OCI-LY1 (cell line): ENCODE results near the gene TTLL5.

Experiments
- H2AFZ ChIP-seq: fragments of 200-600 bp; sonication (generic), shearing (Covaris generic); 2 replicates; pipeline ENCODE4 v1.6.0; 2014; ENCODE audit warnings: antibody characterized with exemption, mild to moderate bottlenecking, low read length
- H3F3A ChIP-seq: fragments of 200-600 bp; sonication (generic), shearing (Covaris generic); 2 replicates; pipeline ENCODE4 v1.6.0; 2014; ENCODE audit warnings: mild to moderate bottlenecking, antibody characterized with exemption, low read length, moderate library complexity; ENCODE audit not compliant: insufficient read depth
- H3K27ac ChIP-seq: fragments of 200-600 bp; sonication (generic); 2 replicates; pipeline ENCODE4 v1.5.1; 2014; ENCODE audit warnings: low read length, mixed run types, mild to moderate bottlenecking, low read depth; ENCODE audit not compliant: poor library complexity, severe bottlenecking
- H3K27me3 ChIP-seq: fragments of 200-600 bp; sonication (generic); 2 replicates; pipeline ENCODE4 v1.6.0; 2014; ENCODE audit warnings: antibody characterized with exemption, mild to moderate bottlenecking, low read length, moderate library complexity; ENCODE audit not compliant: insufficient read depth
- H3K36me3 ChIP-seq: fragments of 200-600 bp; sonication (generic); 2 replicates; pipeline ENCODE4 v1.6.1; 2014; ENCODE audit warnings: mild to moderate bottlenecking, antibody characterized with exemption, low read length, moderate library complexity, mixed read lengths; ENCODE audit not compliant: insufficient read depth
- H3K4me1 ChIP-seq: fragments of 200-600 bp; sonication (generic); 2 replicates; pipeline ENCODE4 v1.5.1; 2014; ENCODE audit warnings: mild to moderate bottlenecking, low read length, moderate library complexity; ENCODE audit not compliant: insufficient read depth, severe bottlenecking
- H3K4me2 ChIP-seq: fragments of 200-600 bp; sonication (generic), shearing (Covaris generic); 2 replicates; pipeline ENCODE4 v1.6.1; 2014; ENCODE audit warnings: low read length
- H3K4me3 ChIP-seq: fragments of 200-600 bp; sonication (generic); 2 replicates; pipeline ENCODE4 v1.5.1; 2014; ENCODE audit warnings: low read length, low read depth, mild to moderate bottlenecking, mixed read lengths; ENCODE audit not compliant: poor library complexity, severe bottlenecking
- H3K79me2 ChIP-seq: fragments of 200-600 bp; shearing (Covaris generic); 2 replicates; pipeline ENCODE4 v1.6.1; 2016; ENCODE audit warnings: mixed run types, low read length, mixed read lengths; ENCODE audit not compliant: insufficient read depth
- H3K9ac ChIP-seq: fragments of 200-600 bp; sonication (generic), shearing (Covaris generic); 2 replicates; pipeline ENCODE4 v1.6.1; 2014; ENCODE audit warnings: mild to moderate bottlenecking, low read length, mixed read lengths
- H3K9me2 ChIP-seq: fragments of 200-600 bp; sonication (generic), shearing (Covaris generic); 2 replicates; pipeline ENCODE4 v1.6.1; 2014; ENCODE audit warnings: low read depth, mild to moderate bottlenecking, low read length, mixed read lengths
- H3K9me3 ChIP-seq: fragments of 200-600 bp; shearing (Covaris generic); 2 replicates; pipeline ENCODE4 v1.6.1; 2014; ENCODE audit warnings: low read length, mixed read lengths
- H4K20me1 ChIP-seq: fragments of 200-600 bp; sonication (generic), shearing (Covaris generic); 2 replicates; pipeline ENCODE4 v1.6.0; 2016; ENCODE audit warnings: mild to moderate bottlenecking, low read length; ENCODE audit not compliant: insufficient read depth
- EZH2 ChIP-seq: fragments of 200-600 bp; sonication (generic), shearing (Covaris generic); IDR thresholded peaks from 2 replicates; pipeline ENCODE4 v1.8.0; 2017; ENCODE audit warnings: borderline replicate concordance, mixed run types, mild to moderate bottlenecking, antibody characterized with exemption, low read length, moderate library complexity, mixed read lengths
- TF ChIP-seq, protein P1 (sequence below): fragments of 200-600 bp; sonication (generic), shearing (Covaris generic); IDR thresholded peaks from 2 replicates; pipeline ENCODE4 v1.5.1; 2017; ENCODE audit warnings: mild to moderate bottlenecking, antibody characterized with exemption, low read length, moderate library complexity, mixed read lengths

The TTLL5 gene

DNA sequence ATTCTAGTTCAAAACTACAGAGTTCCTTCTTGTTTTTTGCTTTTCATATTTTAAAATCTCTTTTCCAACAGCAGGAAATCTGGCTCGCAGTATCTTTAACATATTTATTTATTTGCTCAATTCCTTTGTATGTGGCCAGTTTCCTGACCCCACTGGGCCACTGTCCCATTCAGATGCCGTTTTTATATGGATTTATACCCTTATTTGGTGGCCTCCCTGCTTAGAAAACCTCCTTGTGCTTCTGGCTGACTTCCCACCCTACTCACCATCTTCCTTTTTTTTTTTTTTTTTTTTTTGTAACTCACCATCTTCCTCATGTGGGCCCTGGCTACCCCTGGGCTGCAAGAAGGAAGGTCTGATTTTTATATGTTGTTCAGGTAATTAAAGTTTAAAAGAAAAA lies 53.9 kb downstream of the TTLL5 start:
- no peaks in the 10 kb centered on the region for H4K20me1 ChIP-seq
- TF ChIP-seq EZH2 = no peak
- TF ChIP-seq, protein P1, sequence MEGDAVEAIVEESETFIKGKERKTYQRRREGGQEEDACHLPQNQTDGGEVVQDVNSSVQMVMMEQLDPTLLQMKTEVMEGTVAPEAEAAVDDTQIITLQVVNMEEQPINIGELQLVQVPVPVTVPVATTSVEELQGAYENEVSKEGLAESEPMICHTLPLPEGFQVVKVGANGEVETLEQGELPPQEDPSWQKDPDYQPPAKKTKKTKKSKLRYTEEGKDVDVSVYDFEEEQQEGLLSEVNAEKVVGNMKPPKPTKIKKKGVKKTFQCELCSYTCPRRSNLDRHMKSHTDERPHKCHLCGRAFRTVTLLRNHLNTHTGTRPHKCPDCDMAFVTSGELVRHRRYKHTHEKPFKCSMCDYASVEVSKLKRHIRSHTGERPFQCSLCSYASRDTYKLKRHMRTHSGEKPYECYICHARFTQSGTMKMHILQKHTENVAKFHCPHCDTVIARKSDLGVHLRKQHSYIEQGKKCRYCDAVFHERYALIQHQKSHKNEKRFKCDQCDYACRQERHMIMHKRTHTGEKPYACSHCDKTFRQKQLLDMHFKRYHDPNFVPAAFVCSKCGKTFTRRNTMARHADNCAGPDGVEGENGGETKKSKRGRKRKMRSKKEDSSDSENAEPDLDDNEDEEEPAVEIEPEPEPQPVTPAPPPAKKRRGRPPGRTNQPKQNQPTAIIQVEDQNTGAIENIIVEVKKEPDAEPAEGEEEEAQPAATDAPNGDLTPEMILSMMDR = no peak
- H3K9me2 ChIP-seq = no peaks in the 10 kb centered on the region
- H3K4me2 ChIP-seq = no peak overlapping the region
- no peak overlapping the region for H3K27ac ChIP-seq
- no peaks in the 10 kb centered on the region for H3K4me1 ChIP-seq
- H3K79me2 ChIP-seq = no peaks in the 10 kb centered on the region
- peaks cover 13% of the 10 kb centered on the region; the same call in 1 of the 2 replicates for H3K36me3 ChIP-seq
- no peak overlapping the region for H3K4me3 ChIP-seq
- no peaks in the 10 kb centered on the region for H3K9me3 ChIP-seq
- H3K27me3 ChIP-seq = no peaks in the 10 kb centered on the region
- no peaks in the 10 kb centered on the region for H3F3A ChIP-seq
- no peak overlapping the region for H3K9ac ChIP-seq
- no peak overlapping the region for H2AFZ ChIP-seq

DNA sequence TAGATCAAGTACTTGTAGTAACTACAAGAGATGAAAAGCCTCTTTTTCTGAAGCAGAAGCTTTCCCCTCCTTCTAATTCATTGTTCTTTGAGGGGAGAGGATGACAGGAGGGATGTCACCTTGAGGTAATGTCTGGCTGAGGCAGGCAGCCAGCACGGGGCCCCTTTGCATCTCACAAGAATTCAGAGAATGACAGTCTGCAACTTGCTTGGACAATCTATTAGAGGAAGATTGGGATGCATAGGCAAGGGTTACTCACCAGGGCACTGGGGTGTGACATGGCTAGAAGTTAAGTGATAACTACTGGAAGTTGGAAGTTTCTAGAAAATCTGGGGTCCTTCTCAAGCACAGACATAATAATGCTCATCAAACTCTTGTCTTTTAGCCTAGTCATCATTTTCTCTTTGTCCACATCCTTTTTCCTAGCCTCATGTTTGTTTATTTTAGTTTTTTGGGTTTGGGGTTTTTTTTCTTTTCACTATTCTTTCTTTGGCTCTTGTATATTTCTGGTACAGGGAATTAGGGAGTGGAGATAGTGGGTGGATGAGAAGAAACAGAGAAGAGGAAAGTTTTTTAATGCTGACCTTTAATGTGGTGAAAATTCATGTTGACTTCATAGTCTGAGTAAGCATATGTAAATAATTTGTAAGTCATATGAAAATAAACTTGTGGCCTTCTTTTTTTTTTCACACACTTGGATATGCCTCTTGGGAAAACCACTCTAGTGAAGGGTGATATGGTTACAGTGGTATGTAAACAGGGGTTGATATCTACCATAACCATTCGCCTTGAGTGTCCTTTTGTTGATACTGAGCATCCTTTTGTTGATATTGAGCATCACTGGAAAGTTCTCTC lies 55.1 kb downstream of the TTLL5 start:
- H3K9me3 ChIP-seq = no peaks in the 10 kb centered on the region
- no peaks in the 10 kb centered on the region for H3K27me3 ChIP-seq
- no peak overlapping the region for H2AFZ ChIP-seq
- H3K4me1 ChIP-seq = no peaks in the 10 kb centered on the region
- H3K4me2 ChIP-seq = no peak overlapping the region
- no peak overlapping the region for H3K9ac ChIP-seq
- H3K4me3 ChIP-seq = no peak overlapping the region
- no peak for TF ChIP-seq EZH2
- TF ChIP-seq, protein P1 = no peak
- H3K79me2 ChIP-seq = no peaks in the 10 kb centered on the region
- H3K9me2 ChIP-seq = no peaks in the 10 kb centered on the region
- no peaks in the 10 kb centered on the region for H4K20me1 ChIP-seq
- peaks cover 13% of the 10 kb centered on the region; the same call in 1 of the 2 replicates for H3K36me3 ChIP-seq
- no peak overlapping the region for H3K27ac ChIP-seq
- H3F3A ChIP-seq = no peaks in the 10 kb centered on the region

DNA sequence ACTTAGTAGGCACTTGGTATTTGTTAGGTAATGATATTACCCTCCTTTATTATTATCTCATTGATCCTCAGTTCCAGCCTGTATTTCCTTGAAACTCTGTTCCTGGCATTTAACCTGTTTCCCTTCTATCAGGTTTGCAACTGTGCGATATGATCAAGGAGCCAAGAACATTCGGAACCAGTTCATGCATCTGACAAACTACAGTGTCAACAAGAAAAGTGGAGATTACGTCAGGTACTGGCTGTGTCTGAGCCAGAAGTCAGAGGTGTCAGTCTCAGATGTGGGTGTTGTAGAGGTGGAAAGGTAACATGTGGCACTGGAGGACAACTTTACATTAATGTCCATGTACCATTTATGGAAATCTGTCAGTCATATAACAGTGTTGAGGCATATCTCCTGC lies 56.7 kb downstream of the TTLL5 start:
- no peak overlapping the region for H3K27ac ChIP-seq
- no peaks in the 10 kb centered on the region for H3F3A ChIP-seq
- no peak overlapping the region for H2AFZ ChIP-seq
- no peaks in the 10 kb centered on the region for H4K20me1 ChIP-seq
- H3K9me3 ChIP-seq = no peaks in the 10 kb centered on the region
- no peaks in the 10 kb centered on the region for H3K27me3 ChIP-seq
- no peak for TF ChIP-seq EZH2
- TF ChIP-seq, protein P1 = no peak
- no peak overlapping the region for H3K4me3 ChIP-seq
- H3K4me2 ChIP-seq = no peak overlapping the region
- H3K9me2 ChIP-seq = no peaks in the 10 kb centered on the region
- no peak overlapping the region for H3K9ac ChIP-seq
- H3K4me1 ChIP-seq = no peaks in the 10 kb centered on the region
- H3K79me2 ChIP-seq = no peaks in the 10 kb centered on the region
- peaks cover 16% of the 10 kb centered on the region; the same call in 1 of the 2 replicates for H3K36me3 ChIP-seq
